ENCODE data around the gene ATAD2B.

DNA sequence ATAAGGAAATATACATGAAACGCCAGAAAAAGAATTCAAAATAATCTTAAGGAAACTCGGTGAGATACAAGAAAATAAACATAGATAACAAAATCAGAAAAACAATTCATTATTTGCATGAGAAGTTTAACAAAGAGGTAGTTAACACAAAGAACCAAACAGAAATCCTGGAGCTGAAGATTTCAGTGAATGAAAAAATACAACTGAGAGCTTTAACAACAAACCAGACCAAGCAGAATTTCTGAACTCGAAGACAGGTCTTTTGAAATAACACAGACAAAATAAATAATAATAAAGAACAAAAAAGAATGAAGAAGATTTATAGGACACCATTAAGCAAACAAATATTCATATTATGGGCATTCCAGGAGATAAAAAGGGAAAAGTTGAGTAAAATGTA, 204.7 kb downstream of the ATAD2B start:
- no peak for TF ChIP-seq EZH2 (IDR thresholded peaks at IDR 0.05; ENCODE audit: insufficient read depth, poor library complexity, severe bottlenecking)
- TF ChIP-seq EZH2phosphoT487 (IDR thresholded peaks at IDR 0.05; ENCODE audit: insufficient read depth, low read depth), result no peak
